Naive thymus-derived CD8-positive, alpha-beta T cell (primary cell): Measurements from ENCODE around the gene FAM180A. TPM values are rescaled to one million over a fixed set of nuclear protein-coding genes. Genes with fewer than 3 reads are reported as not detected.

Source experiments
- ATAC-seq, 2 donors: fragments of 150-1000 bp; cut with Tn5 transposase in 1 of 2; sonication (Bioruptor Pico), chemical (Tn5 transposase) in 1 of 2; 1 replicate in 1 of 2; 2 replicates in 1 of 2; pipeline ENCODE4 v1.10.0; 2021; ENCODE audit warnings: mild to moderate bottlenecking in 2 of 2, moderate library complexity in 2 of 2
- POLR2A ChIA-PET: fragments of 350-600 bp; sonication (Branson Sonifier 250); formaldehyde crosslinking; loops from one replicate; lab custom pipeline; 2021; ENCODE audit warnings: antibody characterized with exemption; lab: Charles Lee
- DNase-seq, 10 donors: peaks; one replicate each; pipeline versions ENCODE4 v3.0.0 to v3.0.0-alpha.2; 2020 to 2022
- H3K27ac Mint-ChIP-seq, 10 donors: one replicate each; pipeline ENCODE4 v1.8.0; 2020 to 2022; ENCODE audit warnings: mild to moderate bottlenecking in 10 of 10, mixed read lengths in 10 of 10, moderate library complexity in 4 of 10, inconsistent platforms in 1 of 10
- H3K27me3 Mint-ChIP-seq, 5 donors: one replicate each; pipeline ENCODE4 v1.8.0; 2021 to 2022; ENCODE audit warnings: mixed read lengths in 5 of 5
- H3K36me3 Mint-ChIP-seq, 3 donors: one replicate each; pipeline ENCODE4 v1.8.0; 2020 to 2022; ENCODE audit warnings: mixed read lengths in 3 of 3, mild to moderate bottlenecking in 2 of 3, inconsistent platforms in 1 of 3
- H3K4me1 Mint-ChIP-seq, 4 donors: one replicate each; pipeline ENCODE4 v1.8.0; 2021 to 2022; ENCODE audit warnings: mixed read lengths in 4 of 4
- H3K4me3 Mint-ChIP-seq, 10 donors: one replicate each; pipeline ENCODE4 v1.8.0; 2020 to 2022; ENCODE audit warnings: mild to moderate bottlenecking in 10 of 10, mixed read lengths in 10 of 10, moderate library complexity in 6 of 10, inconsistent platforms in 1 of 10
- H3K9me3 Mint-ChIP-seq, 9 donors: one replicate each; pipeline ENCODE4 v1.8.0; 2020 to 2022; ENCODE audit warnings: mixed read lengths in 9 of 9, mild to moderate bottlenecking in 3 of 9, inconsistent platforms in 1 of 9, moderate library complexity in 1 of 9
- polyA plus RNA-seq, 3 donors: library from polyadenylated mRNA; unstranded; fragments of 300-500 nt; fragmentation: Illumina TruSeq; gene quantifications; one replicate each; pipeline ENCODE4 v1.2.3, GENCODE V29; 2021
- total RNA-seq, 8 experiments: library from RNA in 2 of 8; stranded (reverse) in 2 of 8; gene quantifications; one replicate each; pipeline ENCODE4 v1.2.3 and lab custom pipeline; 2021 to 2026

The FAM180A gene
- total and polyA plus RNA-seq, 5 experiments from 2014 or later = not detected

DNA sequence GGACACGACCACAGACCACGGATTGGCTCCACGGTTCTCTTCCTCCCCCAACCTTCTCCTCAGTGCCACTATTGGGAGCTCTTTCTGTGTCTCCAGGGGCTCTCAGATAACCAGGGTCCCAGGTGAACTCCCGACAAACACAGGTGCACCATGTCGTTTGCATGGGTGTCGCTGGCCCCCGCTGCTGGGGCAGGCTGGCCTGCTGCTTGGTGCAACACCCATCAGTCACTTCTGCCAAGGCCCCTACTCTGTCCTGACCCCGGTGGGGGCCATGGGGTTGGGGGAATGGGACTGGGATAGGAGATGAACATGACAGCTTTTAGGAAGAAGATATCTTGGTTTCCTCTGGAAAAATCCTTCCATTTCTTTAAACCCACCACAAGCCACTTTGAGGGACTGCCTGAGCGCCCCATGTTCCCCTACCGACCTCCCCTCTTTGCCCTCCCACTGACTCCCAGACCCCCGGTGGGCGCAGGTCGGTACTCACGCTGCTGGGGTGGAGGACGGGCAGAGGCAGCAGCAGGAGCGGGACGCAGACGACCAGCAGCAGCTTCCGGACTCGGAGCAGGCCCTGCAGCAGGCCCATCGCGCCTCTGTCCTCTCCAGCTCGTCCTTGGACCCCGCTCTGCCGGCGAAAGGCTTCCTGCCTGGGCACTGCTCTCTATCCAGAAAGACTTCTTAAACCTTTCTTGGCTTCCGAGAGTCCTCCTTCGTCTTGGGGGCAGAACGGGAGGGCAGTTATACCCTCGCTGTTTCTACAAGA, 21.5 kb downstream of the FAM180A start:
- Mint-ChIP-seq H3K27ac (no peak overlapping the region), H3K4me3 (no peak overlapping the region), H3K36me3 (no peaks in the 10 kb centered on the region), H3K4me1 (no peaks in the 10 kb centered on the region), H3K27me3 (peaks cover 6 to 19% (median 8%) of the 10 kb centered on the region in 5 donors), H3K9me3 (no peaks in the 10 kb centered on the region)
- POLR2A ChIA-PET = no interaction called here
- DNase-seq (no peak), ATAC-seq (no peak)

DNA sequence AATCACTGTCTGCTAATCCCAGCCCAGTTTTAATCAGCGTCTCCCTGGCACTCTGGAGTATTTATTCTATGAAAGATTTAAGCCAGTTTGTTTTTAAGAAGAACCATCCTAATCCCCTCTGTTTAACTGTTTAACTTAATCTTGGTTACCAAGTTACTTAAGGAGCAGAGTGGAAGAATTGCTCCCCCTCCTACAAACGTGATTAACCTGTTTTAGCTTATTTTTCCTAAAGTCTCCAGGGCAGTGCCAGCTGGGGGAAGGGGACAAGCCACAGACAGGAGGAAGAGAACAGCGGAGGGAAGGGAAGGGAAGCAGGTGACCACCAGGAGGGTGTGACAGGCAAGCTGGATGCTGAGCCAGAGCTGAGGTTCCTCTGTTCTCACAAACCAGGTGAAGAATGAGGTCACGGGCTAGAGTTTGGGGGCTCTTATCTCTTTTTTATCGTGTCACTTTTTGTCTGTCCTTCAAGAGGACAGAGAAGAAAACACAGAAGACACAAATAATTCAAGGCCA, 22.3 kb downstream of the FAM180A start:
- no peaks in the 10 kb centered on the region for H3K9me3 Mint-ChIP-seq
- POLR2A ChIA-PET = no interaction called here
- H3K36me3 Mint-ChIP-seq = no peaks in the 10 kb centered on the region
- no peaks in the 10 kb centered on the region for H3K4me1 Mint-ChIP-seq
- ATAC-seq (no peak), DNase-seq (no peak)
- H3K27ac Mint-ChIP-seq = no peak overlapping the region
- H3K4me3 Mint-ChIP-seq = no peak overlapping the region
- peaks cover 6 to 26% (median 14%) of the 10 kb centered on the region in 5 donors for H3K27me3 Mint-ChIP-seq

DNA sequence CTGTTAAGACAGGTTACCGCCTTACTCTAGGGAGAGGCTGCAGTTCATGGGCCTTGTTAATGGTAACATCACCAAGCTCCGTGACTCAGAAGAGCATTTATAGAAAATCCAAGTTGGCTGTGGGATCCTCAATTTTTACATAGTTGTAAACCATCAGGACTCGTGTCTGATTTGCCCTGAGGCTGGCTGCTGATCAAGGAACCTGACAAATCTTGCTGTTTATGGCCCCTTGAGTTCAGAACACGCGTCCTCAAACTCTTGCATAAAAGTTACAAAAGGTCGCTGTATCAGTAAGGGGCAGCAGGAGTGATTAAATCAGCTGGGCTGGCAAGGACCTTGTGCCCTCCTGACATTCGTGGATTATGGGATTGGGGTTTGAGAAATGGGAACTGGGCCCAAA, 25.2 kb downstream of the FAM180A start:
- POLR2A ChIA-PET = no interaction called here
- no peak overlapping the region for H3K27ac Mint-ChIP-seq

DNA sequence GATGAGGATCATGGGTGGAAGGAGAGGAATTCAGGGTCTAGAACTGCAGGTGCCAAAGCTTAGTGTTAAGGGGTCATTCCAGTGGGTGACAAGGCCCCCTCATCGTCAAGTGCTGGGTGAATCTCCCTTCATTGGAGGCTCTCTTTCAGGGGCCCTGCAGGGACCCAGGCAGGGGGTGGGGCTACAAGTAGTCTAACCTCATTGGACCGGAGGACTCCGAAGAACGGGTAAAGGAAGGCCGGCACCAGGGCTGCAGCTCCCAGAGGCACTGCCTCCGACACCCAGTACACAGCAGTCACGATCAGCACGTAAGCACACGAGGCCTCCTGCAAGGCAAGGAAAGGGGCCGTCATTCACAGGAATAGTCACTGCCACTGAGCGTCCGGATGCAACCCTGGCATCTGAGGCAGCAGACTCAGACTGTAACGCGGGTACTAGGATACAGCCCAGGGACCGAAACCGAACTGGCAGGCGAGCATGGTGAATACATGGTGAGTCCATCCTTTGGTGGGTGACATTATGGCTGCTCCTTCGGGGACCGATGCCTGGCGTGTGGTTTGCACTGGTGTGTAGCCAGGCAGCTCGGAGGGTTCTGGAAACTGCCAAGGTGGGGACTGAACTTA, 27.3 kb downstream of the FAM180A start:
- DNase-seq (no peak), ATAC-seq (no peak)
- Mint-ChIP-seq H3K27me3 (peaks cover 20 to 47% (median 44%) of the 10 kb centered on the region in 5 donors), H3K36me3 (no peaks in the 10 kb centered on the region), H3K4me3 (no peak overlapping the region), H3K27ac (no peak overlapping the region), H3K4me1 (peaks cover 0 to 2% (median 0%) of the 10 kb centered on the region in 4 donors), H3K9me3 (no peaks in the 10 kb centered on the region)
- POLR2A ChIA-PET = no interaction called here

More for the DNA sequence above, 25.2 kb downstream of the FAM180A start:
- peaks cover 0 to 2% (median 0%) of the 10 kb centered on the region in 4 donors for H3K4me1 Mint-ChIP-seq
- H3K9me3 Mint-ChIP-seq = no peaks in the 10 kb centered on the region
- no peak for DNase-seq
- H3K4me3 Mint-ChIP-seq = no peak overlapping the region
- H3K36me3 Mint-ChIP-seq = no peaks in the 10 kb centered on the region
- no peak for ATAC-seq
- peaks cover 16 to 49% (median 36%) of the 10 kb centered on the region in 5 donors for H3K27me3 Mint-ChIP-seq

DNA sequence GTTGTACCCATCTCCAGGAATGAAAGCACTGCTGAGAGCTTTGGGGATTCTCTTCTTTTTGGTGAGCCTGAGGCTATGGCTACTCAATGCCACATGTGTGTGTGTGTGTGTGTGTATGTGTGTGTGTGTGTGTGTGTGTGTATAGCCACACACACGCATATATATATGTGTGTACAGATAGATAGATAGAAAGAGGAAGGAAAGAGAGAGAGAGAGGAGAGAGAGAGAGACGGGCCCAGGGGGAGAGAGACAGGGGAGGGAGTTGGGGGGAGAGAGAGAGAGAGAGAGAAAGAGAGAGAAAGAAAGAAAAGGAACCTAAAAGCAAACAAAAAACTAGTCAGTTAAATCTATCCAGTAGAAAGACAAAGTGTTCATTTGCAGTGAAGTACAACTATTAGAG, 28.9 kb downstream of the FAM180A start:
- DNase-seq = no peak
- POLR2A ChIA-PET = no interaction called here
- peaks cover 16 to 44% (median 42%) of the 10 kb centered on the region in 5 donors for H3K27me3 Mint-ChIP-seq
- H3K36me3 Mint-ChIP-seq = no peaks in the 10 kb centered on the region
- H3K9me3 Mint-ChIP-seq = no peaks in the 10 kb centered on the region
- ATAC-seq = no peak
- no peak overlapping the region for H3K27ac Mint-ChIP-seq
- H3K4me1 Mint-ChIP-seq = peaks cover 0 to 2% (median 0%) of the 10 kb centered on the region in 4 donors
- H3K4me3 Mint-ChIP-seq = no peak overlapping the region

DNA sequence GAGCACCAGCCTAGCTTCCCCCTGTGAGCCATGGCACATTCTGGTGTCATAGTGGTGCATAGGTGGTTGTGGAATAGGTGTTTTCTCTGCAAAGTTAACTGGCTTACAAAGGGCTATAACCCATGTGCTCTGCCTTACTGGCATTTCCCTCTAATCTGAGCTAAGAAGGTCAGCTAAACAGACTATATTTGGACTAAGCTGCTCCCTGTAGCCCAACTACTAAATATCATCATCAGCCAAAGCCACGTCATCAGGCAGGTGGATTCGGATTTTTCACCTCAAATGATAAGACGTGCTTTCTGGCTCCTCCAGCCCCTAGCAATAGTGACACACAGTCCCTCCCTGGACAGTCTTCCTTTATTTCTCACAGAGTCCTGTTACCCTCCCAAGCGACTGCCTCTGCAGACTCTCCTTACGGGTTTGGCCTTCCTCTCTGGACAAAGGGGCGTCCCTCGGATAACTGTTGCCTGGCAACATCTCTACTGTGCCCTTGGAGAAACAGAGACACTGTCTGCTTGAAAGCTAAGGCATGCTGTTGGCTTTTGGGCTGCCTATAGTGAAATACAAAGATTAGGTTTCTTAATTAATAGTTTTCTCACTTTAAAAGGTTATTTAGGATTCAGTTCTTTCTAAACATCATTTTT, 29.7 kb downstream of the FAM180A start:
- Mint-ChIP-seq H3K27me3 (peaks cover 16 to 44% (median 40%) of the 10 kb centered on the region in 5 donors), H3K4me1 (peaks cover 0 to 2% (median 0%) of the 10 kb centered on the region in 4 donors), H3K27ac (no peak overlapping the region), H3K36me3 (no peaks in the 10 kb centered on the region), H3K9me3 (no peaks in the 10 kb centered on the region), H3K4me3 (no peak overlapping the region)
- ATAC-seq (no peak), DNase-seq (no peak)
- POLR2A ChIA-PET = no interaction called here

DNA sequence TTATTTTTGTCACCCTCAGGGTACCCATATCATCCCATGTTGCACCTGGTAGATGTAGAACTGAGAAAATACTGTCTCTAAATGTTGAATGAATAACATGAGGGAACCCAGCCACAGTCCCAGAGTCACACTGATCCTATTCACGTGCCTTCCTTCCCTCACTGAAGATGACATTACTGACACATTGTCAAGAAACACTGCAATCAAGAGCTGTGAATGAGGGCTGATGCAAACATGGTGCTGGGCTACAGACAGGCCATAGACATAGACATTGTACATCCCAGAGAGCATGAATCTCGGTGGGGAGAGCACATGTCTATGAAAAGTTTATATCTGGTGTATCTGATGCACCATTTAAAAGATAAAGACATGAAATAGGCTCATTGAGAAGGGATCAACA, 30.4 kb downstream of the FAM180A start:
- no peaks in the 10 kb centered on the region for H3K9me3 Mint-ChIP-seq
- peaks cover 16 to 44% (median 36%) of the 10 kb centered on the region in 5 donors for H3K27me3 Mint-ChIP-seq

DNA sequence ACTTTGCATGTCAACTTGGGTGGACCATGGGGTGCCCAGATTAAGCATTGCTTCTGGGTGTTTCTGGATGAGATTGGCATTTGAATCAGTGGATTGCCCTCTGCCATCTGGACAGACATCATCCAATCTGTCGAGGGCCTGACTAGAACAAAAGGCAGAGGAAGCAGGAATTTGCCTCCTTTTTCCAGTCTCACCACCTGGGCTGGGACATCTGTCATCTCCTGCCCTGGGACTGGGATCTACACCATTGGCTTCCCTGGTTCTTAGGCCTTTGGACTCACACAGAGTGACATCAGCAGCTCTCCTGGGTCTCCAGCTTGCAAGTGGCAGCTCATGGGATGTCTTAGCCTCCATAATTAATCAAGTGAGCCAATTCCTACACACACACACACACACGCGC, 30.9 kb downstream of the FAM180A start:
- Mint-ChIP-seq H3K27me3 (peaks cover 16 to 44% (median 36%) of the 10 kb centered on the region in 5 donors), H3K9me3 (no peaks in the 10 kb centered on the region), H3K27ac (no peak overlapping the region), H3K4me1 (peaks cover 0 to 2% (median 0%) of the 10 kb centered on the region in 4 donors), H3K4me3 (no peak overlapping the region), H3K36me3 (no peaks in the 10 kb centered on the region)
- no peak for ATAC-seq
- no peak for DNase-seq
- POLR2A ChIA-PET = no interaction called here

More for the DNA sequence above, 30.4 kb downstream of the FAM180A start:
- ATAC-seq (no peak), DNase-seq (no peak)
- Mint-ChIP-seq H3K4me3 (no peak overlapping the region), H3K36me3 (no peaks in the 10 kb centered on the region), H3K4me1 (peaks cover 0 to 2% (median 0%) of the 10 kb centered on the region in 4 donors), H3K27ac (no peak overlapping the region)
- POLR2A ChIA-PET = no interaction called here

DNA sequence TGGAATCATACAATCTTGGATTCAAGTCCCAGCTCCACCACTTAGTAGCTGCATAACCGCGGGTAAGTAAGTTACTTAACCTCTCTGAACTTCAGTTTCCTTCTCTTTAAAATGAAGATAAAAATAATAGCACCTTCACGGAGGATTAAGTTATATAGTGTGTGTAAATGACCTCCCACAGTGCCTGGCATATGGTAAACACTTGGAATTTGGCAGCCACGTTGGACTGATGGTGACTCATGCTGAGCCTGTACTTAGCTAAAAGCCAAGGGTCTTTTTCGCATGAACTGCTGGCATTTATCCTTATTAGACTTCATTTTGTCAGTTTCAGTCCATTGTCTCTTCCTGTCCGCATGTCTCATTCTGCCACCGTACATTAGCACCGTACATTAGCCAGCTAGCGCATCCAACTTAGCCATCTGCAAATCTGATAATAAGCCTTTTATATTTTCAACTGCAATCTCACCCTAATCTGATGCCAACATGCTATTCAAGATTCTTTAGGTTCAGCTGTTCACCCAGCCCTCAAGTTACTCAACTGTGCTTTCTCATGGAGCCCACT, 31.9 kb downstream of the FAM180A start:
- DNase-seq (no peak), ATAC-seq (no peak)
- no peak overlapping the region for H3K27ac Mint-ChIP-seq
- H3K9me3 Mint-ChIP-seq = no peaks in the 10 kb centered on the region
- peaks cover 0 to 2% (median 0%) of the 10 kb centered on the region in 4 donors for H3K4me1 Mint-ChIP-seq
- no peaks in the 10 kb centered on the region for H3K36me3 Mint-ChIP-seq
- POLR2A ChIA-PET = no interaction called here
- H3K4me3 Mint-ChIP-seq = no peak overlapping the region
- peaks cover 14 to 39% (median 32%) of the 10 kb centered on the region in 5 donors for H3K27me3 Mint-ChIP-seq

DNA sequence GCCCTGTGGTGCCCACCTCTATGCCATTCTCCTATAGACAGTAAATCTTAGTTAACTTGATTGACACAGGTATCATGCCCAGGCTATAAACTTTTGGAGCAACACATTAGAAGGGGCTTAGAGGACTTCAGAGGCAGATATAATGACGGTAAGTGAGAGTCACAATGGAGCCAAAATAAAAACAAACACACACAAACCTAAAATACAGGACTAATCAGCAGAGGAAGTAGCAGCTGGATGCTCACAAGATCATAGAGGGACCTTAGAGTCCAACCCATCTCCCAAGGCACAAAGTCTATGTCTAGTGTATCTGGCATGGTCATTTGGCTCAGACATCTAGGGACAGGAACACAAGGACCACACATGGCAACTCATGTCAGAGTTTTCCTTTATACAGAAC, 32.9 kb downstream of the FAM180A start:
- Mint-ChIP-seq H3K27me3 (peaks cover 11 to 28% (median 21%) of the 10 kb centered on the region in 5 donors), H3K4me1 (peaks cover 0 to 2% (median 0%) of the 10 kb centered on the region in 4 donors), H3K4me3 (no peak overlapping the region), H3K27ac (no peak overlapping the region), H3K36me3 (no peaks in the 10 kb centered on the region), H3K9me3 (no peaks in the 10 kb centered on the region)
- DNase-seq (no peak), ATAC-seq (no peak)
- POLR2A ChIA-PET = no interaction called here

DNA sequence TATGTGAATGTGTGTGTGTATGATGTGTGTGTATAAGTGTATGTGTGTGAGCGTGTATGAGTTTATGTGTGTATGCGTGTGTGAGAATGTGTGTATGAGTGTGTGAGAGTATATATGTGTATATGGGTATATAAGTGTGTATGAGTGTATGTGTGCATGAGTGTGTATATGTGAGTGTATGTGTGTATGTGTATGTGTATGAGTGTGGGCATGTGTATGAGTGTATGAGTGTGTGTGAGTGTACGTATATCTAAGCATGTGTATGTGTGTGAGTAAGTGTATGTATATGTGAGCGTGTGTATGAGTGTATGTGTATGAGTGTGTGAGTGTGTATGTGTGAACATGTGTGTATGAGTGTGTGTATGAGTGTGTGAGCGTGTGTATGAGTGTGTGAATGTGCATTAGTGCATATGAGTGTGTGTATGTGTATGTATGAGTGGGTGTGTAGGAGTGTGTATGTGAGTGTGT, 33.5 kb downstream of the FAM180A start:
- DNase-seq (no peak), ATAC-seq (no peak)
- Mint-ChIP-seq H3K27ac (no peak overlapping the region), H3K36me3 (no peaks in the 10 kb centered on the region), H3K27me3 (peaks cover 9 to 24% (median 19%) of the 10 kb centered on the region in 5 donors), H3K9me3 (no peaks in the 10 kb centered on the region), H3K4me3 (no peak overlapping the region), H3K4me1 (peaks cover 0 to 2% (median 0%) of the 10 kb centered on the region in 4 donors)
- POLR2A ChIA-PET = no interaction called here

DNA sequence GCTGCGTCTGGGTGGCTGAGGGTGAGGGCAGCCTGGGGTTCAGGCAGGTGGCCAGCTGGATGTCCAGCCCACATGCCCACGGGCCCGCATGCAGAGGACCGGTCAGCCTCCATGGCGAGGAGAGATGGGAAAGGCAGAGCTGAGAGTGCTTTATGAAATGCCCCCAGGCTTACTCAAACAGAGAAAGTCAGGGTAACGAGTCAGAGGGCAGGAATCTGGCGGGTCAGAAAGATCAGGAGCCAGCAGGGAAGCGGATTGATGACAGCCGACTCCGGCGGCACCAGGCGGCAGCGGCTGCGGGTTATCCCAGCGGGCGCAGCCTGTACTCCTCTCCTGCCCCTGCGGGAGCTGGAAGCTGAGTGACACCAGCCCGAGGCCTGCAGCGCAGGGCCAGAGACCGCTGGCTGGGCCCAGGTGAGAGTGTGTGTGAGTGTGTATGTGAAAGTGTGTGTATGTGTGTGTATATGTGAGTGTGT, 34.0 kb downstream of the FAM180A start:
- H3K4me1 Mint-ChIP-seq = peaks cover 0 to under 1% (median 0%) of the 10 kb centered on the region in 4 donors
- POLR2A ChIA-PET = no interaction called here
- no peaks in the 10 kb centered on the region for H3K36me3 Mint-ChIP-seq
- no peaks in the 10 kb centered on the region for H3K9me3 Mint-ChIP-seq
- no peak overlapping the region for H3K4me3 Mint-ChIP-seq
- peaks cover 7 to 18% (median 13%) of the 10 kb centered on the region in 5 donors for H3K27me3 Mint-ChIP-seq
- ATAC-seq (no peak), DNase-seq (no peak)
- H3K27ac Mint-ChIP-seq = no peak overlapping the region
